ENCODE results near the gene PCCA. TPM values are rescaled to one million over a fixed set of nuclear protein-coding genes. Genes with fewer than 3 reads are reported as not detected.

PCCA gene
- total and polyA plus RNA-seq, 2 experiments from 2014 or later, result 41.9 to 46.6 TPM

DNA sequence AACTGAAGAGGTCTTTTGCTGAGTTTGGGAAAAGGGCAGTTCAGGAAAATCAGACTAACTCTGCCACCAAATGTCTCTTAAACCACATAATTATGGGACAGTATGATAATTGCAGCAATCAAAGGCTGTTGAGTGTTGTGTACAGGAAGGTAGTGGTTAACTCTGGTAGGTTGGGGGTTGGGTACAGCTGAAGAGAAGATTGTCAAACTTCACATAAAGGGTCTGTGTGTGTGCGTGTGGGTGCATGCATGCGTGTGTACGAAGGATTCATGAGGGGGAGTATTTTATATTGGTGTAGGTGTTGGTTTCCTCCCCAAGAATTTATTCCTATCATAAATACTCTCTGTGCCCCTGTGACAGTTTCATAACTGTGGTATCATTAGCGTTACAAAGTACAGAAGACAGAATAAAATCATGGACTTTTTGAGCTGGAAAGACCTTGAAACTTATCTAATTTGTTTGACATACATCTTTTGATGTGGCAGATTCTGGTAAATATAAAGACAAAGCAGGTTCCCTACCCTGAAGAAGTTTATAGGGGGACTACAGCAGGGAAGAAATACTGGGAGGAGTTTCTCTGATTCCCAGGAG, 94.1 kb downstream of the PCCA start:
- no peak overlapping the region for H3K27ac Mint-ChIP-seq
- ATAC-seq (no peak), DNase-seq (ENCODE audit: low spot score) (no peak)
- peaks cover 8% of the 10 kb centered on the region; the same call in 2 of the 3 replicates for H3K36me3 Mint-ChIP-seq (ENCODE audit: low read depth)
- Histone ChIP-seq H3K79me2 (replicated peaks; ENCODE audit: insufficient read depth) (peaks cover 56% of the 10 kb centered on the region), H3K4me3 (no peak overlapping the region), H3K27ac (ENCODE audit: low read depth) (no peak overlapping the region), H3F3A (replicated peaks; ENCODE audit: low read depth) (no peaks in the 10 kb centered on the region), H3K36me3 (ENCODE audit: insufficient read depth) (no peaks in the 10 kb centered on the region), H3K4me2 (no peak overlapping the region), H4K20me1 (replicated peaks; ENCODE audit: insufficient read depth) (0 out of 2 replicates have a peak, but pooled peaks cover 3% of the 10 kb centered on the region), H3K27me3 (ENCODE audit: insufficient read depth) (no peaks in the 10 kb centered on the region), H3K9me2 (ENCODE audit: insufficient read depth) (no peaks in the 10 kb centered on the region), H2AFZ (no peak overlapping the region), H3K4me1 (ENCODE audit: insufficient read depth) (peaks cover 11% of the 10 kb centered on the region; the same call in 1 of the 2 replicates)
- H3K4me3 Mint-ChIP-seq, result no peak overlapping the region
- peaks cover 26% of the 10 kb centered on the region for H3K4me1 Mint-ChIP-seq
- H3K9me3 Mint-ChIP-seq, result no peaks in the 10 kb centered on the region; the same call in 2 of the 3 replicates
- peaks cover 9% of the 10 kb centered on the region for H3K27me3 Mint-ChIP-seq (ENCODE audit: insufficient read depth, low read depth, poor library complexity)
- TF ChIP-seq POLR2AphosphoS5 (IDR thresholded peaks at IDR 0.05; ENCODE audit: low read depth) (no peak), ZNF331 (CRISPR knock-in tag; IDR thresholded peaks at IDR 0.05; ENCODE audit: low read depth) (no peak), CREB1 (CRISPR knock-in tag; IDR thresholded peaks at IDR 0.05; ENCODE audit: low read depth) (no peak), EZH2phosphoT487 (IDR thresholded peaks at IDR 0.05; ENCODE audit: unreplicated experiment) (no peak), NANOG (IDR thresholded peaks at IDR 0.05; ENCODE audit: borderline replicate concordance) (no peak), EZH2 (IDR thresholded peaks at IDR 0.05; ENCODE audit: low read depth, unreplicated experiment) (no peak), JUNB (IDR thresholded peaks at IDR 0.05; ENCODE audit: unreplicated experiment) (no peak), ZNF114 (CRISPR knock-in tag; IDR thresholded peaks at IDR 0.05) (no peak), STAT1 (IDR thresholded peaks at IDR 0.05; ENCODE audit: unreplicated experiment) (no peak)
- TF ChIP-seq, protein P1, sequence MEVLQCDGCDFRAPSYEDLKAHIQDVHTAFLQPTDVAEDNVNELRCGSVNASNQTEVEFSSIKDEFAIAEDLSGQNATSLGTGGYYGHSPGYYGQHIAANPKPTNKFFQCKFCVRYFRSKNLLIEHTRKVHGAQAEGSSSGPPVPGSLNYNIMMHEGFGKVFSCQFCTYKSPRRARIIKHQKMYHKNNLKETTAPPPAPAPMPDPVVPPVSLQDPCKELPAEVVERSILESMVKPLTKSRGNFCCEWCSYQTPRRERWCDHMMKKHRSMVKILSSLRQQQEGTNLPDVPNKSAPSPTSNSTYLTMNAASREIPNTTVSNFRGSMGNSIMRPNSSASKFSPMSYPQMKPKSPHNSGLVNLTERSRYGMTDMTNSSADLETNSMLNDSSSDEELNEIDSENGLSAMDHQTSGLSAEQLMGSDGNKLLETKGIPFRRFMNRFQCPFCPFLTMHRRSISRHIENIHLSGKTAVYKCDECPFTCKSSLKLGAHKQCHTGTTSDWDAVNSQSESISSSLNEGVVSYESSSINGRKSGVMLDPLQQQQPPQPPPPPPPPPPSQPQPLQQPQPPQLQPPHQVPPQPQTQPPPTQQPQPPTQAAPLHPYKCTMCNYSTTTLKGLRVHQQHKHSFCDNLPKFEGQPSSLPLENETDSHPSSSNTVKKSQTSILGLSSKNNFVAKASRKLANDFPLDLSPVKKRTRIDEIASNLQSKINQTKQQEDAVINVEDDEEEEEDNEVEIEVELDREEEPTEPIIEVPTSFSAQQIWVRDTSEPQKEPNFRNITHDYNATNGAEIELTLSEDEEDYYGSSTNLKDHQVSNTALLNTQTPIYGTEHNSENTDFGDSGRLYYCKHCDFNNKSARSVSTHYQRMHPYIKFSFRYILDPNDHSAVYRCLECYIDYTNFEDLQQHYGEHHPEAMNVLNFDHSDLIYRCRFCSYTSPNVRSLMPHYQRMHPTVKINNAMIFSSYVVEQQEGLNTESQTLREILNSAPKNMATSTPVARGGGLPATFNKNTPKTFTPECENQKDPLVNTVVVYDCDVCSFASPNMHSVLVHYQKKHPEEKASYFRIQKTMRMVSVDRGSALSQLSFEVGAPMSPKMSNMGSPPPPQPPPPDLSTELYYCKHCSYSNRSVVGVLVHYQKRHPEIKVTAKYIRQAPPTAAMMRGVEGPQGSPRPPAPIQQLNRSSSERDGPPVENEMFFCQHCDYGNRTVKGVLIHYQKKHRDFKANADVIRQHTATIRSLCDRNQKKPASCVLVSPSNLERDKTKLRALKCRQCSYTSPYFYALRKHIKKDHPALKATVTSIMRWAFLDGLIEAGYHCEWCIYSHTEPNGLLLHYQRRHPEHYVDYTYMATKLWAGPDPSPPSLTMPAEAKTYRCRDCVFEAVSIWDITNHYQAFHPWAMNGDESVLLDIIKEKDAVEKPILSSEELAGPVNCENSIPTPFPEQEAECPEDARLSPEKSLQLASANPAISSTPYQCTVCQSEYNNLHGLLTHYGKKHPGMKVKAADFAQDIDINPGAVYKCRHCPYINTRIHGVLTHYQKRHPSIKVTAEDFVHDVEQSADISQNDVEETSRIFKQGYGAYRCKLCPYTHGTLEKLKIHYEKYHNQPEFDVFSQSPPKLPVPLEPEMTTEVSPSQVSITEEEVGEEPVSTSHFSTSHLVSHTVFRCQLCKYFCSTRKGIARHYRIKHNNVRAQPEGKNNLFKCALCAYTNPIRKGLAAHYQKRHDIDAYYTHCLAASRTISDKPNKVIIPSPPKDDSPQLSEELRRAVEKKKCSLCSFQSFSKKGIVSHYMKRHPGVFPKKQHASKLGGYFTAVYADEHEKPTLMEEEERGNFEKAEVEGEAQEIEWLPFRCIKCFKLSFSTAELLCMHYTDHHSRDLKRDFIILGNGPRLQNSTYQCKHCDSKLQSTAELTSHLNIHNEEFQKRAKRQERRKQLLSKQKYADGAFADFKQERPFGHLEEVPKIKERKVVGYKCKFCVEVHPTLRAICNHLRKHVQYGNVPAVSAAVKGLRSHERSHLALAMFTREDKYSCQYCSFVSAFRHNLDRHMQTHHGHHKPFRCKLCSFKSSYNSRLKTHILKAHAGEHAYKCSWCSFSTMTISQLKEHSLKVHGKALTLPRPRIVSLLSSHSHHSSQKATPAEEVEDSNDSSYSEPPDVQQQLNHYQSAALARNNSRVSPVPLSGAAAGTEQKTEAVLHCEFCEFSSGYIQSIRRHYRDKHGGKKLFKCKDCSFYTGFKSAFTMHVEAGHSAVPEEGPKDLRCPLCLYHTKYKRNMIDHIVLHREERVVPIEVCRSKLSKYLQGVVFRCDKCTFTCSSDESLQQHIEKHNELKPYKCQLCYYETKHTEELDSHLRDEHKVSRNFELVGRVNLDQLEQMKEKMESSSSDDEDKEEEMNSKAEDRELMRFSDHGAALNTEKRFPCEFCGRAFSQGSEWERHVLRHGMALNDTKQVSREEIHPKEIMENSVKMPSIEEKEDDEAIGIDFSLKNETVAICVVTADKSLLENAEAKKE (CRISPR knock-in tag; IDR thresholded peaks at IDR 0.05), result no peak
- TF ChIP-seq, protein P2, sequence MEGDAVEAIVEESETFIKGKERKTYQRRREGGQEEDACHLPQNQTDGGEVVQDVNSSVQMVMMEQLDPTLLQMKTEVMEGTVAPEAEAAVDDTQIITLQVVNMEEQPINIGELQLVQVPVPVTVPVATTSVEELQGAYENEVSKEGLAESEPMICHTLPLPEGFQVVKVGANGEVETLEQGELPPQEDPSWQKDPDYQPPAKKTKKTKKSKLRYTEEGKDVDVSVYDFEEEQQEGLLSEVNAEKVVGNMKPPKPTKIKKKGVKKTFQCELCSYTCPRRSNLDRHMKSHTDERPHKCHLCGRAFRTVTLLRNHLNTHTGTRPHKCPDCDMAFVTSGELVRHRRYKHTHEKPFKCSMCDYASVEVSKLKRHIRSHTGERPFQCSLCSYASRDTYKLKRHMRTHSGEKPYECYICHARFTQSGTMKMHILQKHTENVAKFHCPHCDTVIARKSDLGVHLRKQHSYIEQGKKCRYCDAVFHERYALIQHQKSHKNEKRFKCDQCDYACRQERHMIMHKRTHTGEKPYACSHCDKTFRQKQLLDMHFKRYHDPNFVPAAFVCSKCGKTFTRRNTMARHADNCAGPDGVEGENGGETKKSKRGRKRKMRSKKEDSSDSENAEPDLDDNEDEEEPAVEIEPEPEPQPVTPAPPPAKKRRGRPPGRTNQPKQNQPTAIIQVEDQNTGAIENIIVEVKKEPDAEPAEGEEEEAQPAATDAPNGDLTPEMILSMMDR (conservative IDR thresholded peaks at IDR 0.05; ENCODE audit: low read depth in 2 of 2), result no peak
- TF ChIP-seq, protein P3, sequence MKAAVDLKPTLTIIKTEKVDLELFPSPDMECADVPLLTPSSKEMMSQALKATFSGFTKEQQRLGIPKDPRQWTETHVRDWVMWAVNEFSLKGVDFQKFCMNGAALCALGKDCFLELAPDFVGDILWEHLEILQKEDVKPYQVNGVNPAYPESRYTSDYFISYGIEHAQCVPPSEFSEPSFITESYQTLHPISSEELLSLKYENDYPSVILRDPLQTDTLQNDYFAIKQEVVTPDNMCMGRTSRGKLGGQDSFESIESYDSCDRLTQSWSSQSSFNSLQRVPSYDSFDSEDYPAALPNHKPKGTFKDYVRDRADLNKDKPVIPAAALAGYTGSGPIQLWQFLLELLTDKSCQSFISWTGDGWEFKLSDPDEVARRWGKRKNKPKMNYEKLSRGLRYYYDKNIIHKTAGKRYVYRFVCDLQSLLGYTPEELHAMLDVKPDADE (IDR thresholded peaks at IDR 0.05), result no peak
- TF ChIP-seq, protein P4, sequence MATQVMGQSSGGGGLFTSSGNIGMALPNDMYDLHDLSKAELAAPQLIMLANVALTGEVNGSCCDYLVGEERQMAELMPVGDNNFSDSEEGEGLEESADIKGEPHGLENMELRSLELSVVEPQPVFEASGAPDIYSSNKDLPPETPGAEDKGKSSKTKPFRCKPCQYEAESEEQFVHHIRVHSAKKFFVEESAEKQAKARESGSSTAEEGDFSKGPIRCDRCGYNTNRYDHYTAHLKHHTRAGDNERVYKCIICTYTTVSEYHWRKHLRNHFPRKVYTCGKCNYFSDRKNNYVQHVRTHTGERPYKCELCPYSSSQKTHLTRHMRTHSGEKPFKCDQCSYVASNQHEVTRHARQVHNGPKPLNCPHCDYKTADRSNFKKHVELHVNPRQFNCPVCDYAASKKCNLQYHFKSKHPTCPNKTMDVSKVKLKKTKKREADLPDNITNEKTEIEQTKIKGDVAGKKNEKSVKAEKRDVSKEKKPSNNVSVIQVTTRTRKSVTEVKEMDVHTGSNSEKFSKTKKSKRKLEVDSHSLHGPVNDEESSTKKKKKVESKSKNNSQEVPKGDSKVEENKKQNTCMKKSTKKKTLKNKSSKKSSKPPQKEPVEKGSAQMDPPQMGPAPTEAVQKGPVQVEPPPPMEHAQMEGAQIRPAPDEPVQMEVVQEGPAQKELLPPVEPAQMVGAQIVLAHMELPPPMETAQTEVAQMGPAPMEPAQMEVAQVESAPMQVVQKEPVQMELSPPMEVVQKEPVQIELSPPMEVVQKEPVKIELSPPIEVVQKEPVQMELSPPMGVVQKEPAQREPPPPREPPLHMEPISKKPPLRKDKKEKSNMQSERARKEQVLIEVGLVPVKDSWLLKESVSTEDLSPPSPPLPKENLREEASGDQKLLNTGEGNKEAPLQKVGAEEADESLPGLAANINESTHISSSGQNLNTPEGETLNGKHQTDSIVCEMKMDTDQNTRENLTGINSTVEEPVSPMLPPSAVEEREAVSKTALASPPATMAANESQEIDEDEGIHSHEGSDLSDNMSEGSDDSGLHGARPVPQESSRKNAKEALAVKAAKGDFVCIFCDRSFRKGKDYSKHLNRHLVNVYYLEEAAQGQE (IDR thresholded peaks at IDR 0.05; ENCODE audit: unreplicated experiment), result no peak

Measured in GM23338 (cell line).